ENCODE measurements around the gene NFATC3. TPM values are rescaled to one million over a fixed set of nuclear protein-coding genes. Genes with fewer than 3 reads are reported as not detected.
A peak's percentile ranks its signal among the peaks of the same experiment; 100 is the strongest.

The NFATC3 gene
- total and polyA plus RNA-seq, 12 donors: 6.3 to 32.9 (median 23.4) TPM

- no peaks in the 10 kb centered on the region for H3K27me3 ChIP-seq
- peaks cover 3 to 25% (median 22%) of the 10 kb centered on the region in 9 donors for H3K4me1 ChIP-seq
- no peak for ATAC-seq
- no peak overlapping the region for H3K4me3 ChIP-seq
- intact Hi-C loops (cut with DNase I): loop anchor here in 7 of 10 donors (5.0 to 10.0 kb wide), 6 partner anchors 131 to 411 kb away; partner anchors contain the start of gene NFATC3 (in 1 of the 7)
- 68 to 78% methylated on average over 4 of the region's 4 CpGs for WGBS, 2 donors
- no peak for DNase-seq
- peaks cover 0 to 63% (median 0%) of the 10 kb centered on the region in 9 donors for H3K36me3 ChIP-seq
- TF ChIP-seq CTCF (IDR thresholded peaks at IDR 0.05): no peak
- H3K9me3 ChIP-seq: no peaks in the 10 kb centered on the region
- H3K27ac ChIP-seq: no peak overlapping the region
Observed at GRCh38 chr16:68226116-68226515, 140.9 kb downstream of the NFATC3 start.

- intact Hi-C loops (cut with DNase I): loop anchor here in 7 of 10 donors (5.0 to 10.0 kb wide), 6 partner anchors 132 to 412 kb away; partner anchors contain the start of gene NFATC3 (in 1 of the 7)
- no peak for TF ChIP-seq CTCF (IDR thresholded peaks at IDR 0.05)
- no peaks in the 10 kb centered on the region for H3K27me3 ChIP-seq
- no peaks in the 10 kb centered on the region for H3K9me3 ChIP-seq
- H3K27ac ChIP-seq: peak overlapping the region in 7 of 10 donors; percentile 6 to 54 (median 42)
- ATAC-seq: peak in 4 of 8 donors; percentile 3 to 34 (median 20)
- H3K36me3 ChIP-seq: peaks cover 0 to 57% (median 0%) of the 10 kb centered on the region in 9 donors
- WGBS, 2 donors: 49 to 58% methylated on average over 3 of the region's 3 CpGs
- no peak for DNase-seq
- no peak overlapping the region for H3K4me3 ChIP-seq
- H3K4me1 ChIP-seq: peaks cover 3 to 25% (median 22%) of the 10 kb centered on the region in 9 donors
Observed at GRCh38 chr16:68227183-68227793, 142.1 kb downstream of the NFATC3 start.

GRCh38 chr16:68227850-68228553 lies 142.8 kb downstream of the NFATC3 start:
- ATAC-seq: no peak
- no peak overlapping the region for H3K4me3 ChIP-seq
- H3K36me3 ChIP-seq: peaks cover 0 to 50% (median 0%) of the 10 kb centered on the region in 9 donors
- no peak for DNase-seq
- peaks cover 3 to 25% (median 22%) of the 10 kb centered on the region in 9 donors for H3K4me1 ChIP-seq
- no peaks in the 10 kb centered on the region for H3K9me3 ChIP-seq
- no peak for TF ChIP-seq CTCF (IDR thresholded peaks at IDR 0.05)
- no peaks in the 10 kb centered on the region for H3K27me3 ChIP-seq
- intact Hi-C loops (cut with DNase I): loop anchor here in 9 of 10 donors (2.0 to 10.0 kb wide), 9 partner anchors 133 to 413 kb away; partner anchors contain the start of gene NFATC3 (in 1 of the 9)
- WGBS, 2 donors: 80 to 89% methylated on average over 2 of the region's 2 CpGs
- H3K27ac ChIP-seq: peak overlapping the region in 6 of 10 donors; percentile 16 to 54 (median 43)

GRCh38 chr16:68228652-68229051 lies 143.5 kb downstream of the NFATC3 start:
- H3K4me3 ChIP-seq: no peak overlapping the region
- ATAC-seq (no peak), DNase-seq (no peak)
- 89 to 92% methylated on average over 3 of the region's 3 CpGs for WGBS, 2 donors
- no peaks in the 10 kb centered on the region for H3K9me3 ChIP-seq
- H3K27ac ChIP-seq: peak overlapping the region in 3 of 10 donors; percentile 43 to 54 (median 51)
- TF ChIP-seq CTCF (IDR thresholded peaks at IDR 0.05): no peak
- peaks cover 3 to 25% (median 22%) of the 10 kb centered on the region in 9 donors for H3K4me1 ChIP-seq
- peaks cover 0 to 50% (median 0%) of the 10 kb centered on the region in 9 donors for H3K36me3 ChIP-seq
- intact Hi-C loops (cut with DNase I): loop anchor here in 9 of 10 donors (2.0 to 10.0 kb wide), 9 partner anchors 134 to 414 kb away; partner anchors contain the start of gene NFATC3 (in 1 of the 9)
- H3K27me3 ChIP-seq: no peaks in the 10 kb centered on the region

Measured in heart right ventricle (tissue), 16 donors.